Measurements from ENCODE around the gene KRT3. TPM values are rescaled to one million over a fixed set of nuclear protein-coding genes. Genes with fewer than 3 reads are reported as not detected.

The KRT3 gene
- total and polyA plus RNA-seq, 7 donors = not detected

DNA sequence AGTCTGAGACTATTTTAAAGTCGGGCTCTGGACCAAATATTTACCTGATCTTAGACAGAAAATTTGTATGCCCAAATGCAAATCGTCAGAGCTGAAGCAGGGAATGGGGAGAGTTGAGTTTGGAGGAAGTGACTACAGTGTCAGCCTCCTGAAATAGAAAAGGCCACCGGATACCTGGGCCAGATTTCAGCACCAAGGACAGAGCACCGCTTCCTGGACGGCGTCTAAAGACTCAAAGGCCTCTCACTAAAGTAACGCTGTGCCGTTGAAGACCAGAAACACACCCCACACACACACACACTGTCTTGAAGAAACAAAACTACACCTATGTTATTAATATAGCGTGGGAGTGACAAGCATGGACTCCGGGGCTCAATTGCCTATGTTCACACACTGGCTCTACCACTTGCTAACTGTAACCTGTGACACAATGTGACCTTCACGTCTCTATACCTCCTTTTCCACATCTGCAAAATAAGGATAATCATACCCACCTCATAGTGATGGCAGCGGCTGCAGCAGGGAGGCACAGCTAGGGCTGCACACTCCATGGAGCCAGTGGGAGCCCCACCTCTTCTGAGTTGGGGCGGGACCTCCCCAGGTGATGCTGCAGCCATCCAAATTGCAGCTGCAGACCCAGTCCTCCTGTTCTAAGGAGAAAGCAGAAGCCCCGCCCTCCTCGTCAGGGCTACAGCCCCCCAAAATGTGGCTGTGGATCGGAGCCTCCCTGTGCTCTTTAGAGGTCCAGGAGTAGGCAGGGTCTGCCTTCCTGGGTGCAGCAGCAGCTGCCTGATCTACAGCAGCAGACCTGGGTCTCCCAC is 54.3 kb downstream of the KRT3 start:
- peaks cover 0 to 2% (median 0%) of the 10 kb centered on the region in 3 donors for H3K27me3 ChIP-seq (ENCODE audit: insufficient read depth in 3 of 3, low read length in 2 of 3)
- H3K9me3 ChIP-seq = no peaks in the 10 kb centered on the region
- peak in 3 of 4 donors; percentile 34 to 51 (median 47) for ATAC-seq

DNA sequence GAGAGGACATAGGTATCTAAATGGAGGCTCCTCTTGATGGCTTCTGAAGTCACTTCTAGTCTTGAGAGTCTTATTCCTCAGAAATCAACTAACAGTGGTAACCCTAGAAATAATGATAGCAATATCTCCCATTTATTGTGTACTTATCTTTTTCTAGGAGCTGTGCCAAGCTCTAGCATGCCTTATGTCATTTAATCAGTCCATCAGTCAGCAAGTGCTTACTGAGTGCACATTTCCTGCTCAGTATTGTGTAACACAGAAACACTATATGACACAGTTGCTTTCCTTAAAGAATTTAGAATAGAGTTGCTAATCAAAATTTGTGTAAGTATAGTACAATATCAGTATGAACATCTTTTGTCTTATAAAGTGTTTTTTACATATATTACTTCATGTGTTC is 55.3 kb downstream of the KRT3 start:
- no peak for ATAC-seq
- Histone ChIP-seq H3K9me3 (no peaks in the 10 kb centered on the region), H3K27ac (no peak overlapping the region), H3K27me3 (ENCODE audit: insufficient read depth in 3 of 3, low read length in 2 of 3) (peaks cover 0 to 2% (median 0%) of the 10 kb centered on the region in 3 donors), H3K36me3 (ENCODE audit: insufficient read depth in 1 of 2, low read depth in 1 of 2) (no peaks in the 10 kb centered on the region), H3K4me3 (no peak overlapping the region), H3K4me1 (no peaks in the 10 kb centered on the region)
- DNase-seq = no peak
- TF ChIP-seq, protein P1, sequence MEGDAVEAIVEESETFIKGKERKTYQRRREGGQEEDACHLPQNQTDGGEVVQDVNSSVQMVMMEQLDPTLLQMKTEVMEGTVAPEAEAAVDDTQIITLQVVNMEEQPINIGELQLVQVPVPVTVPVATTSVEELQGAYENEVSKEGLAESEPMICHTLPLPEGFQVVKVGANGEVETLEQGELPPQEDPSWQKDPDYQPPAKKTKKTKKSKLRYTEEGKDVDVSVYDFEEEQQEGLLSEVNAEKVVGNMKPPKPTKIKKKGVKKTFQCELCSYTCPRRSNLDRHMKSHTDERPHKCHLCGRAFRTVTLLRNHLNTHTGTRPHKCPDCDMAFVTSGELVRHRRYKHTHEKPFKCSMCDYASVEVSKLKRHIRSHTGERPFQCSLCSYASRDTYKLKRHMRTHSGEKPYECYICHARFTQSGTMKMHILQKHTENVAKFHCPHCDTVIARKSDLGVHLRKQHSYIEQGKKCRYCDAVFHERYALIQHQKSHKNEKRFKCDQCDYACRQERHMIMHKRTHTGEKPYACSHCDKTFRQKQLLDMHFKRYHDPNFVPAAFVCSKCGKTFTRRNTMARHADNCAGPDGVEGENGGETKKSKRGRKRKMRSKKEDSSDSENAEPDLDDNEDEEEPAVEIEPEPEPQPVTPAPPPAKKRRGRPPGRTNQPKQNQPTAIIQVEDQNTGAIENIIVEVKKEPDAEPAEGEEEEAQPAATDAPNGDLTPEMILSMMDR (IDR thresholded peaks at IDR 0.05) = no peak
- intact Hi-C loops (cut with DNase I) = no loop called here

More for the DNA sequence above, 54.3 kb downstream of the KRT3 start:
- H3K36me3 ChIP-seq (ENCODE audit: insufficient read depth in 1 of 2, low read depth in 1 of 2) = no peaks in the 10 kb centered on the region
- DNase-seq = peak; percentile 26 to 66
- intact Hi-C loops (cut with DNase I) = no loop called here
- H3K4me3 ChIP-seq = no peak overlapping the region
- 16 to 20% (median 16%) methylated on average over 16 of the region's 16 CpGs for WGBS, 3 donors
- H3K4me1 ChIP-seq = no peaks in the 10 kb centered on the region
- TF ChIP-seq, protein P1 (IDR thresholded peaks at IDR 0.05) = no peak
- H3K27ac ChIP-seq = no peak overlapping the region

DNA sequence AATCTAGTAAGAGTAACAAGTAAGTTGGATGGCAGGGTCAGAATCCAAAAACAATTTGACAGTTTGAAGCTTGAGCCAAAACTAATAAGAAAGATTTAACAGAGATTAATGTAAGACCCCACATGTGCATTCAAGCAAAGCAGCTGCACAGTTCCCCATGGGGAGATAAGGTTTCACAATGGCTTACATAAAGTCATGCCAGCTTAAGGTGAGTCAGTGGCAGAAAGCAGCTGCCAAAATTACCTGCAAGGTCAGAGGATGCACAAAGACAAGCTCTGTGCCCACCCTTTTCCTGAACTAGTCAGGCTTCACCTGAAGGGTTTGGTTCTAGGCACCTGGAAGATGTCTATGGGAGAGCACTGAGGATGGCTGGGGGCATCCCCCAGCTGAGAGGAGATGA is 56.0 kb downstream of the KRT3 start:
- Histone ChIP-seq H3K27ac (no peak overlapping the region), H3K36me3 (ENCODE audit: insufficient read depth in 1 of 2, low read depth in 1 of 2) (no peaks in the 10 kb centered on the region), H3K27me3 (ENCODE audit: insufficient read depth in 3 of 3, low read length in 2 of 3) (peaks cover 0 to 8% (median 0%) of the 10 kb centered on the region in 3 donors), H3K4me1 (no peaks in the 10 kb centered on the region), H3K4me3 (no peak overlapping the region), H3K9me3 (no peaks in the 10 kb centered on the region)
- intact Hi-C loops (cut with DNase I) = no loop called here
- DNase-seq = no peak
- no peak for ATAC-seq
- TF ChIP-seq, protein P1 (IDR thresholded peaks at IDR 0.05) = no peak

Other genes starting within 250 kb of the KRT3 start
- gene KRT71, start 243.0 kb downstream of the KRT3 start, total RNA-seq = not detected
- gene KRT71, start 243.0 kb downstream of the KRT3 start, polyA plus RNA-seq = not detected
- not detected for gene KRT74, start 222.3 kb downstream of the KRT3 start, total RNA-seq
- gene KRT74, start 222.3 kb downstream of the KRT3 start, polyA plus RNA-seq = not detected
- not detected for gene KRT72, start 194.7 kb downstream of the KRT3 start, total RNA-seq
- gene KRT72, start 194.7 kb downstream of the KRT3 start, polyA plus RNA-seq = not detected
- gene KRT73, start 177.6 kb downstream of the KRT3 start, total RNA-seq = not detected
- gene KRT73, start 177.6 kb downstream of the KRT3 start, polyA plus RNA-seq = not detected
- not detected for gene KRT2, start 143.9 kb downstream of the KRT3 start, total RNA-seq
- gene KRT2, start 143.9 kb downstream of the KRT3 start, polyA plus RNA-seq = not detected
- 1 to 10 TPM in 1 of 4 donors, under 1 TPM in 2, not detected in 1; 0.16 to 1.1 (median 0.25) TPM for gene KRT1, start 115.7 kb downstream of the KRT3 start, total RNA-seq
- under 1 TPM in 1 of 3 donors, not detected in 2; 0.13 TPM for gene KRT1, start 115.7 kb downstream of the KRT3 start, polyA plus RNA-seq
- gene KRT77, start 92.6 kb downstream of the KRT3 start, total RNA-seq = not detected
- under 1 TPM in 2 of 3 donors, not detected in 1; 0.01 to 0.04 TPM for gene KRT77, start 92.6 kb downstream of the KRT3 start, polyA plus RNA-seq
- not detected for gene KRT76, start 18.8 kb downstream of the KRT3 start, total RNA-seq
- not detected for gene KRT76, start 18.8 kb downstream of the KRT3 start, polyA plus RNA-seq
- under 1 TPM in 2 of 4 donors, not detected in 2; 0.12 to 0.15 TPM for gene KRT4, start 18.0 kb upstream of the KRT3 start, total RNA-seq
- 1 to 10 TPM in 1 of 3 donors, under 1 TPM in 1, not detected in 1; 0.72 to 1.7 TPM for gene KRT4, start 18.0 kb upstream of the KRT3 start, polyA plus RNA-seq
- not detected for gene KRT79, start 38.2 kb upstream of the KRT3 start, total RNA-seq
- gene KRT79, start 38.2 kb upstream of the KRT3 start, polyA plus RNA-seq = under 1 TPM in 2 of 3 donors, not detected in 1; 0.03 to 0.05 TPM
- gene KRT78, start 52.9 kb upstream of the KRT3 start, total RNA-seq = not detected
- gene KRT78, start 52.9 kb upstream of the KRT3 start, polyA plus RNA-seq = under 1 TPM in 1 of 3 donors, not detected in 2; 0.04 TPM
- 1 to 10 TPM in 1 of 4 donors, under 1 TPM in 3; 0.54 to 1.3 (median 0.75) TPM for gene KRT8, start 109.0 kb upstream of the KRT3 start, total RNA-seq
- 1 to 10 TPM in 2 of 3 donors, under 1 TPM in 1; 0.59 to 1.2 (median 1.2) TPM for gene KRT8, start 109.0 kb upstream of the KRT3 start, polyA plus RNA-seq
- 1 to 10 TPM in 3 of 4 donors, under 1 TPM in 1; 0.99 to 1.7 (median 1.4) TPM for gene KRT18, start 153.0 kb upstream of the KRT3 start, total RNA-seq
- 1 to 10 TPM in 2 of 3 donors, under 1 TPM in 1; 0.39 to 1.6 (median 1.3) TPM for gene KRT18, start 153.0 kb upstream of the KRT3 start, polyA plus RNA-seq
- gene EIF4B, start 210.3 kb upstream of the KRT3 start, total RNA-seq = 100 to 1,000 TPM; 565 to 669 (median 617) TPM
- 100 to 1,000 TPM; 150 to 304 (median 207) TPM for gene EIF4B, start 210.3 kb upstream of the KRT3 start, polyA plus RNA-seq

All from psoas muscle (tissue), 8 donors.